Dermis microvascular lymphatic vessel endothelial cell (primary cell): ENCODE results near the gene ERC1. TPM values are rescaled to one million over a fixed set of nuclear protein-coding genes. Genes with fewer than 3 reads are reported as not detected.
A peak's percentile ranks its signal among the peaks of the same experiment; 100 is the strongest.

Source experiments
- DNase-seq, 2 donors: peaks; one replicate each; pipeline versions ENCODE4 v3.0.0 to v3.0.0-alpha.2; 2010; ENCODE audit warnings: low read depth in 2 of 2
- total RNA-seq: library from RNA; depleted of rRNA; stranded (reverse); fragments of >200 nt; gene quantifications from 2 replicates; pipeline ENCODE4 v1.2.1, GENCODE V29; 2014

Gene ERC1
- total RNA-seq = 18.4 and 29.2 TPM in 2 replicates

- DNase-seq = peak; percentile 65 to 89
Observed at GRCh38 chr12:990661-991349, at the start of gene ERC1. TSS of gene ERC1 (plus strand) at chr12:991223. CDS start at chr12:1027904, 36,681 bp downstream.

- no peak for DNase-seq
Observed at GRCh38 chr12:943051-943450, 48.0 kb upstream of the ERC1 start.

GRCh38 chr12:944211-944610, 46.8 kb upstream of the ERC1 start:
- no peak for DNase-seq

- DNase-seq = no peak
Observed at GRCh38 chr12:946212-946611, 44.8 kb upstream of the ERC1 start.

GRCh38 chr12:946631-947030, 44.4 kb upstream of the ERC1 start:
- DNase-seq = no peak

- DNase-seq = no peak
Observed at GRCh38 chr12:948238-948637, 42.8 kb upstream of the ERC1 start.

GRCh38 chr12:949453-950191, 41.4 kb upstream of the ERC1 start, which contains the start of gene RAD52:
TSS of gene RAD52 (minus strand) at chr12:949694. CDS start at chr12:933058, 16,636 bp downstream.
- DNase-seq = peak; percentile 96 to 99

GRCh38 chr12:951176-951575, 39.8 kb upstream of the ERC1 start:
- no peak for DNase-seq

GRCh38 chr12:953776-954175, 37.2 kb upstream of the ERC1 start:
- peak in 1 of 2 donors; percentile 37 for DNase-seq

GRCh38 chr12:954741-955140, 36.3 kb upstream of the ERC1 start:
- no peak for DNase-seq

- no peak for DNase-seq
Observed at GRCh38 chr12:955939-956338, 35.1 kb upstream of the ERC1 start.

- DNase-seq = peak in 1 of 2 donors; percentile 80
Observed at GRCh38 chr12:958588-959123, 32.4 kb upstream of the ERC1 start.

- no peak for DNase-seq
Observed at GRCh38 chr12:966724-967123, 24.3 kb upstream of the ERC1 start.

- no peak for DNase-seq
Observed at GRCh38 chr12:967641-968040, 23.4 kb upstream of the ERC1 start.

GRCh38 chr12:968545-968944, 22.5 kb upstream of the ERC1 start:
- no peak for DNase-seq

GRCh38 chr12:969821-970220, 21.2 kb upstream of the ERC1 start:
- no peak for DNase-seq

- no peak for DNase-seq
Observed at GRCh38 chr12:971991-972390, 19.0 kb upstream of the ERC1 start.

- DNase-seq = no peak
Observed at GRCh38 chr12:974271-974862, 16.7 kb upstream of the ERC1 start.

- DNase-seq = no peak
Observed at GRCh38 chr12:976644-977043, 14.4 kb upstream of the ERC1 start.

- no peak for DNase-seq
Observed at GRCh38 chr12:977156-977555, 13.9 kb upstream of the ERC1 start.

- DNase-seq = no peak
Observed at GRCh38 chr12:979349-979748, 11.7 kb upstream of the ERC1 start.

GRCh38 chr12:981176-981828, 9.7 kb upstream of the ERC1 start:
- DNase-seq = peak in 1 of 2 donors; percentile 61
